ENCODE results near the gene AGPAT3.

DNA sequence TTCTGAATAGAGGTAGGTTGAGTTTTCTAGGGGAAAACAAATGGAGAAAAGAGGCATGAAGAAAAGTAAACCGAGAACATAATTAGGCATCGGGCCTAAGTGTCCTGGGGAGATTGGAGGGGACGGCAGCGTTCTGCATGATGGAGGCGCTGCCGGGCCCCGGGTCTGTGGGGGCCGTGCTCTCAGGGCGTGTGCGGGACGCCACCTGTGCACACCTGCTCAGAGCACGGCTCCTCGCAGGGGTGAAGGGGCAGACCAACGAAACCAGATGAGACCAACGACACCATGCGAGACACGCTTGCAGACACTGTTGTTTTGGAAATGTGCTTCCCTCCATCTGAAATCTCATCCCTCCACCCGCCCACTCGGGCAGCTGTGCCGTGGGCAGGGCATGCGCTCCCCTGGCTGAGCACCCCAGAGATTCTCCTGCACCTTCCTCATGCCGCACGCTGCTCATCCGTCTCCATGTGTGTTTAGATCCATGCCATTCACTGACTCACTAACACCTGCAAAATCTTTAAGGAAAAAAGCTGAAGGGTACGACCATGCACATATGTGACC is 118.9 kb downstream of the AGPAT3 start:
- TF ChIP-seq, protein P1, sequence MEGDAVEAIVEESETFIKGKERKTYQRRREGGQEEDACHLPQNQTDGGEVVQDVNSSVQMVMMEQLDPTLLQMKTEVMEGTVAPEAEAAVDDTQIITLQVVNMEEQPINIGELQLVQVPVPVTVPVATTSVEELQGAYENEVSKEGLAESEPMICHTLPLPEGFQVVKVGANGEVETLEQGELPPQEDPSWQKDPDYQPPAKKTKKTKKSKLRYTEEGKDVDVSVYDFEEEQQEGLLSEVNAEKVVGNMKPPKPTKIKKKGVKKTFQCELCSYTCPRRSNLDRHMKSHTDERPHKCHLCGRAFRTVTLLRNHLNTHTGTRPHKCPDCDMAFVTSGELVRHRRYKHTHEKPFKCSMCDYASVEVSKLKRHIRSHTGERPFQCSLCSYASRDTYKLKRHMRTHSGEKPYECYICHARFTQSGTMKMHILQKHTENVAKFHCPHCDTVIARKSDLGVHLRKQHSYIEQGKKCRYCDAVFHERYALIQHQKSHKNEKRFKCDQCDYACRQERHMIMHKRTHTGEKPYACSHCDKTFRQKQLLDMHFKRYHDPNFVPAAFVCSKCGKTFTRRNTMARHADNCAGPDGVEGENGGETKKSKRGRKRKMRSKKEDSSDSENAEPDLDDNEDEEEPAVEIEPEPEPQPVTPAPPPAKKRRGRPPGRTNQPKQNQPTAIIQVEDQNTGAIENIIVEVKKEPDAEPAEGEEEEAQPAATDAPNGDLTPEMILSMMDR (IDR thresholded peaks at IDR 0.05), result no peak
- TF ChIP-seq POLR2A (IDR thresholded peaks at IDR 0.05), result no peak

Measured in suprapubic skin (tissue), 3 donors.